Suprapubic skin (tissue), 3 donors: Measurements from ENCODE around the gene MYO7B.

ENCODE experiments used
- EP300 ChIP-seq: sonication (generic); formaldehyde crosslinking; IDR thresholded peaks from one replicate; pipeline ENCODE4 v1.6.1; 2017; ENCODE audit warnings: antibody characterized with exemption
- POLR2A ChIP-seq, 2 donors: fragments of 450-650 bp; IDR thresholded peaks; one replicate each; pipeline ENCODE4 v1.6.1; 2017; ENCODE audit warnings: antibody characterized with exemption in 2 of 2, mild to moderate bottlenecking in 2 of 2, moderate library complexity in 2 of 2
- TF ChIP-seq, protein P1 (sequence below), 2 donors: fragments of 200-600 bp in 1 of 2; fragments of 450-650 bp in 1 of 2; sonication (generic) in 1 of 2; IDR thresholded peaks; one replicate each; pipeline ENCODE4 v1.5.1; 2016 to 2019; ENCODE audit warnings: antibody characterized with exemption in 2 of 2, mild to moderate bottlenecking in 1 of 2, moderate library complexity in 1 of 2

DNA sequence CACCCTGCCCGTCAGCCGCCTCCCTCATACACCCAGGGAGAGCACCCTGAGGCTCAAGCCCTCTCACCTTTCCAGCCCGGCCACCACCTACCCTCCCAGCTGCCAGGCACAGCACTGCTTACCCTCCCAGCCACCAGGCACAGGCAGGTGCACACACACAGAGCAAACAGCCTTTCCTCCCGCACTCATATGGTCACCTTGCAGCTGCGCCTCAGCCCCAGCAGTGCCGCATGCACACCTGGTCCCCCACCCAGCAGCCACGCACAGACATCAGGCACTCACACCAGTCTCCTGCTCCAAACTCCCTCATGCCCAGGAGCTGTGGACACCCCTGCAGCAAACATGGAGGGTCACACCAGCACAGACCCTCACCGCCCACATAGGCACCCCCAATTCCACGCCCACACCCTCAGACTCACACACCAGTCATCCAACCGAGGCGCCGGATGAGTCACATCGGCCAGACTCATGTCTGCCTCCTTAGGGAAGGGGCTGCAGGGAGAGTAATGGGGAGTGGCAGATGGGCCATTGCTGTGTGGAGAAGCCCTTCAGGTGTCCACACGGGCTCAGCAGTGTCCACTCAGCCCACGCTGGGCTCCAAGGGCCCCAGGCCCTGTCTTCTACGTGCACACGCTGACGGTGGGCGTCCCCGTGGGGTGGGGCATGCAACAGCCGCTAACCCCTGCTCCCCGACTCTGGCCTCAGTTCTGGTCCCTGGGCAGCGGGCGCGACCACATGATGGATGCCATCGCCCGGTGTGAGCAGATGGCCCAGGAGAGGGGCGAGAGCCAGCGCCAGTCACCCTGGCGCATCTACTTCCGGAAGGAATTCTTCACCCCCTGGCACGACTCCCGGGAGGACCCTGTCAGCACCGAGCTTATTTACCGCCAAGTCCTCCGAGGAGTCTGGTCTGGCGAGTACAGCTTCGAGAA, 88.2 kb downstream of the MYO7B start:
- TF ChIP-seq, protein P1, sequence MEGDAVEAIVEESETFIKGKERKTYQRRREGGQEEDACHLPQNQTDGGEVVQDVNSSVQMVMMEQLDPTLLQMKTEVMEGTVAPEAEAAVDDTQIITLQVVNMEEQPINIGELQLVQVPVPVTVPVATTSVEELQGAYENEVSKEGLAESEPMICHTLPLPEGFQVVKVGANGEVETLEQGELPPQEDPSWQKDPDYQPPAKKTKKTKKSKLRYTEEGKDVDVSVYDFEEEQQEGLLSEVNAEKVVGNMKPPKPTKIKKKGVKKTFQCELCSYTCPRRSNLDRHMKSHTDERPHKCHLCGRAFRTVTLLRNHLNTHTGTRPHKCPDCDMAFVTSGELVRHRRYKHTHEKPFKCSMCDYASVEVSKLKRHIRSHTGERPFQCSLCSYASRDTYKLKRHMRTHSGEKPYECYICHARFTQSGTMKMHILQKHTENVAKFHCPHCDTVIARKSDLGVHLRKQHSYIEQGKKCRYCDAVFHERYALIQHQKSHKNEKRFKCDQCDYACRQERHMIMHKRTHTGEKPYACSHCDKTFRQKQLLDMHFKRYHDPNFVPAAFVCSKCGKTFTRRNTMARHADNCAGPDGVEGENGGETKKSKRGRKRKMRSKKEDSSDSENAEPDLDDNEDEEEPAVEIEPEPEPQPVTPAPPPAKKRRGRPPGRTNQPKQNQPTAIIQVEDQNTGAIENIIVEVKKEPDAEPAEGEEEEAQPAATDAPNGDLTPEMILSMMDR (IDR thresholded peaks at IDR 0.05): no peak
- TF ChIP-seq POLR2A (IDR thresholded peaks at IDR 0.05) (no peak), EP300 (no peak)
